ENCODE data around the gene EREG.

The EREG gene

DNA sequence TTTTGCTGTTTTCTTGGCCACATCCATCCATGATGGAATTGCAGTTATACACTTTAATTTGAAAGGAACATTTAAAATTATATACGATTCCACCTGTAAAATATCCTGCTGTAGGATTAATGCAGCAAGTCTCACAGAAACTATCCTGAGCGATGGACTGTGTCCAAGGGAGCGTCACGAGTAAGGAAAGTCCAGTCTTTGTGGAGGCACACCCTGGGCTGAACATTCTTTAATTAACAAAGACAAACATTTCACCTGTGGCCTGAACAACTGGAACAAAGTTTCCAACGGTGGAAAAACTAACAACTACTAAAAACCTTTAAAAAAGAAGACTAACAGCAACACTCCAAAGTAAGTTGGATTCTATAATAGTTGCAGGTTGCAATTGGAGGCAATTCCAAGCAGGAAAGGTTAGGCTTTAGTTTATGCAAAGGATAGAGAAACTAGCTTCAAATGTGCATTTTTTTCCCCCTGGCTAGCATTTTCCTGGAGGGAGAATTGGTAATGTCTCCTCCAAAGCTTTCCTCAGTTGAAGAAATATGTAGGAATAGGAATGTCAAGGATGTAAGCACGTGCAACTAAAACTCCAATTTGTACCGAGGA lies 11.0 kb downstream of the EREG start:
- TF ChIP-seq, protein P1, sequence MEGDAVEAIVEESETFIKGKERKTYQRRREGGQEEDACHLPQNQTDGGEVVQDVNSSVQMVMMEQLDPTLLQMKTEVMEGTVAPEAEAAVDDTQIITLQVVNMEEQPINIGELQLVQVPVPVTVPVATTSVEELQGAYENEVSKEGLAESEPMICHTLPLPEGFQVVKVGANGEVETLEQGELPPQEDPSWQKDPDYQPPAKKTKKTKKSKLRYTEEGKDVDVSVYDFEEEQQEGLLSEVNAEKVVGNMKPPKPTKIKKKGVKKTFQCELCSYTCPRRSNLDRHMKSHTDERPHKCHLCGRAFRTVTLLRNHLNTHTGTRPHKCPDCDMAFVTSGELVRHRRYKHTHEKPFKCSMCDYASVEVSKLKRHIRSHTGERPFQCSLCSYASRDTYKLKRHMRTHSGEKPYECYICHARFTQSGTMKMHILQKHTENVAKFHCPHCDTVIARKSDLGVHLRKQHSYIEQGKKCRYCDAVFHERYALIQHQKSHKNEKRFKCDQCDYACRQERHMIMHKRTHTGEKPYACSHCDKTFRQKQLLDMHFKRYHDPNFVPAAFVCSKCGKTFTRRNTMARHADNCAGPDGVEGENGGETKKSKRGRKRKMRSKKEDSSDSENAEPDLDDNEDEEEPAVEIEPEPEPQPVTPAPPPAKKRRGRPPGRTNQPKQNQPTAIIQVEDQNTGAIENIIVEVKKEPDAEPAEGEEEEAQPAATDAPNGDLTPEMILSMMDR (IDR thresholded peaks at IDR 0.05; ENCODE audit: low read depth, low read length) = no peak
- DNase-seq (ENCODE audit: extremely low read depth, low read depth) = no peak

DNA sequence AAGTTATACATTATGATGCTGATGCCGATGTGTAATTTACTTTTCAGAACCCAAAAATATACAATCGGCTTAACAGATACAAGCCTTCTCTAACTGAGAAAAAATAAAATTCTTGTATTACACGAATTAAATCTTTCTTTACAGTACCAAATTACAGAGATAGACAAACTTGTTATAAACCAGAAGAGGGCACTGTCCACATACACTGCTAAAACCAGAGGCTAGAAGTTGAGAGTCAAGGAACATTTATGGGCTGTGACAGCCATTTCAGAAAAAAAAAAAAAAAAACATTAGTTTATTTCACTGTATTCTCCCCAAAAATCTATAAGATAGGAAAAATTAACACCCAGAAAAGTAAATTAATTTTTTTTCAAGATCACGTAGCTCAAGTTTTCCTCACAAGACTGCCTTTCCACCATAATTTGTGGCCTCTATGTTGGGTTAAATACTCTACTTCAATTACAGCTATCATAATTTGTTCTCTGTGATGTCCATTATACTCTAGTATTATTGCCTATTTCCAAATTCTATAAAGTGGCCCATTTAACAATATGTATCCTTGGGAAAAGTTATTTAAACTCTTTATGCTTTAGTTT lies 12.0 kb downstream of the EREG start:
- peak; percentile 38 for DNase-seq (ENCODE audit: extremely low read depth, low read depth)
- TF ChIP-seq, protein P1 (IDR thresholded peaks at IDR 0.05; ENCODE audit: low read depth, low read length) = peak; percentile 63

DNA sequence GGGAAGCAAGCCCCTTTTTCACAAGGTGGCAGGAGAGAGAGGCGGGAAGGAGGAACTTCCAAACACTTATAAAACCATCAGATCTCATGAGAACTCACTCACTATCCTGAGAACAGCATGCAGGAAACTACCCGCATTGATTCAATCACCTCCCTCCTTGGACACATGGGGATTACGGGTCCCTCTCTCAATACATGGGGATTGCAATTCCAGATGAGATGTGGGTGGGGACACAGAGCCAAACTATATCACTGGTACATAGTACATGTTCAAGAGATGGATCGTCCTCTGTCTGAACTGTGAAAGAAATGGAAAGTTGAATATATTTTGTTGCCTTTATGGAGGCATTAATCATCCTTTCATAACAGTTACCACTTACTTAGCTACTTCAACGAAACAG lies 12.8 kb downstream of the EREG start:
- DNase-seq (ENCODE audit: extremely low read depth, low read depth) = no peak
- TF ChIP-seq, protein P1 (IDR thresholded peaks at IDR 0.05; ENCODE audit: low read depth, low read length) = no peak

DNA sequence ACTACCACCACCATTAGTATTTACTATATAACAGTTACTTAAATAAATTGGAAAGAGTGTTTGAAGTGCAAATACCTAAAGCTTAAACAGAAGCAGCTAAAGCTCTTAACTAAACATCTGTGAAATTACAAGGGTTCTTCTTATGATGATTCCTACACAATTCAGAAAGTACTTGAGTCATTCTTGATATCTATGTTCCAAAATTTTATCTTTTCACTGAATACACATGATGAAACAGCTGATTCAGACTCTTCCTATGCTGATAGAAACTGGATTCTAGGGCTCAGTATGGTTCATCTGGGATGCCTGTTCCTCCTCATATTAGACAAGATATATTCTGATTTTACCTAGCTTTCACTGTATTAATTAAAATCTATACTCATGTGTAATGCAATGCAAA lies 13.6 kb downstream of the EREG start:
- no peak for DNase-seq (ENCODE audit: extremely low read depth, low read depth)
- TF ChIP-seq, protein P1 (IDR thresholded peaks at IDR 0.05; ENCODE audit: low read depth, low read length) = no peak

DNA sequence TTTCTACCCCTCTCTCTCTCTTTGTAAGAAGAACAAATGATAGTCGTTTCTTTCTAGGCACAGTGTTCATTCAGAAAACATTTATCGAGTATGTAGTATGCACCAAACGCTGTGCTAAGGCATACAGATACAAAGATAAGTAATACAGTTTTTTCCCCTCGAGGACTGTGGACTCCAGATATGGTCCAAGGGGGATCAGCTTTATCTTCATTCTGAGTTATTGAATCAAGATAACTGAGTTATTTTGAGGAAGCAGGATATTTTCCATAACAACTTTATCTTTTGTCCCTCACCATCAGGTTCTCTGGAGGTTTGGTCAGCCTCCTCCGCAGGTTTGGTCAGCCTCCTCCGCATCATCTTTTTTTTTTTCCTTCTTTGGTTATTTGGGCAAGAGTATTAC lies 15.0 kb downstream of the EREG start:
- TF ChIP-seq, protein P1 (IDR thresholded peaks at IDR 0.05; ENCODE audit: low read depth, low read length) = no peak
- DNase-seq (ENCODE audit: extremely low read depth, low read depth) = no peak

DNA sequence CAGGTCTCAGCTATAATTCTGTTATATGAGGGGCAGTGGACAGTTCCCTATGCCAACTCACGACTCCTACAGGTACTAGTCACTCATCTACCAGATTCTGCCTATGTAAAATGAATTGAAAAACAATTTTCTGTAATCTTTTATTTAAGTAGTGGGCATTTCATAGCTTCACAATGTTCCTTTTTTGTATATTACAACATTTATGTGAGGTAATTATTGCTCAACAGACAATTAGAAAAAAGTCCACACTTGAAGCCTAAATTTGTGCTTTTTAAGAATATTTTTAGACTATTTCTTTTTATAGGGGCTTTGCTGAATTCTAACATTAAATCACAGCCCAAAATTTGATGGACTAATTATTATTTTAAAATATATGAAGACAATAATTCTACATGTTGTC lies 20.4 kb downstream of the EREG start:
- DNase-seq (ENCODE audit: extremely low read depth, low read depth) = no peak
- TF ChIP-seq, protein P1 (IDR thresholded peaks at IDR 0.05; ENCODE audit: low read depth, low read length) = no peak

DNA sequence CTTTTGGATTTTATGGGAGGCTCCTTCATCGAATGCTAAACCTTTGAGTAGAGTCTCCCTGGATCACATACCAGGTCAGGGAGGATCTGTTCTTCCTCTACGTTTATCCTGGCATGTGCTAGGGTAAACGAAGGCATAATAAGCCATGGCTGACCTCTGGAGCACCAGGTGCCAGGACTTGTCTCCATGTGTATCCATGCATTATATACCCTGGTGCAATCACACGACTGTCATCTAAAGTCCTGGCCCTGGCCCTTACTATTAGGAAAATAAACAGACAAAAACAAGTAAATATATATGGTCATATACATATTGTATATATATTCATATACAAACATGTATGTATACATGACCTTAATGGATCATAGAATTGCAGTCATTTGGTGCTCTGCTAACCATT lies 21.2 kb downstream of the EREG start:
- TF ChIP-seq, protein P1 (IDR thresholded peaks at IDR 0.05; ENCODE audit: low read depth, low read length) = no peak
- no peak for DNase-seq (ENCODE audit: extremely low read depth, low read depth)
